Vagina (tissue), 2 donors: ENCODE measurements around the gene CDC45.

Experiments
- CTCF ChIP-seq, 3 experiments: fragments of 450-650 bp in 2 of 3; fragments of 200-600 bp in 1 of 3; sonication (generic) in 1 of 3; IDR thresholded peaks; one replicate each; pipeline ENCODE4 v1.5.1; 2017 to 2019; ENCODE audit warnings: antibody characterized with exemption in 3 of 3, mild to moderate bottlenecking in 2 of 3, moderate library complexity in 2 of 3
- POLR2A ChIP-seq, 2 donors: fragments of 450-650 bp; IDR thresholded peaks; one replicate each; pipeline ENCODE4 v1.6.1; 2017; ENCODE audit warnings: antibody characterized with exemption in 2 of 2, mild to moderate bottlenecking in 2 of 2, moderate library complexity in 2 of 2

GRCh38 chr22:19546680-19547079 lies 67.0 kb downstream of the CDC45 start:
- TF ChIP-seq POLR2A (IDR thresholded peaks at IDR 0.05) (no peak), CTCF (IDR thresholded peaks at IDR 0.05) (no peak)
